ENCODE results near the gene LRFN2. TPM values are rescaled to one million over a fixed set of nuclear protein-coding genes. Genes with fewer than 3 reads are reported as not detected.
A peak's percentile ranks its signal among the peaks of the same experiment; 100 is the strongest.

LRFN2 gene
- total and polyA plus RNA-seq, 4 donors: 0.01 to 0.06 TPM; not detected in 2

DNA sequence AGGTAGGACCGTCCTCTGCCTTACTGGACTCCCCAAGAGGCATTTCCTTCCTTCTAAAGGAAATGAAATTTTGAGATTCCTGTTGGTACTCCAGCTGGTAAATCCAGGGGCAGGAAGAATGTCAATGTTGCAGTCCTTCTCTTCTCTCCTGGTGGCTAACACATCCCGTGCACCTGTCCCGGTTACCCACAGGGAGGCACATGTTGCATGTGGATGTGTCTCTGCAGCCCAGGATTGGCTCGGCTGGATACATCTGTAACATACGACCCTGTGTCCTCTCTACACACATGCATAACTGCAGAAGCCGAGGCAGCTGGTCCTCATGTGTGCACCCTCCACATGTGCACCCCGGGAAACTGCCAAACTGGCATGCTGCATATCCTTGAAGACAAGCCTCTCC lies 1.3 kb upstream of the LRFN2 start:
- H3K9me3 ChIP-seq (ENCODE audit: control insufficient read depth in 4 of 4, insufficient read depth in 3 of 4, low read length in 3 of 4): peaks cover 0 to 3% (median 0%) of the 10 kb centered on the region in 4 donors
- H3K36me3 ChIP-seq (ENCODE audit: control insufficient read depth in 4 of 4, insufficient read depth in 4 of 4, low read length in 4 of 4): no peaks in the 10 kb centered on the region
- peaks cover 6 to 46% (median 37%) of the 10 kb centered on the region in 3 donors for H3K27me3 ChIP-seq (ENCODE audit: control insufficient read depth in 3 of 3, insufficient read depth in 3 of 3, low read length in 2 of 3)
- no peak overlapping the region for H3K4me3 ChIP-seq
- peaks cover 0 to 10% (median 5%) of the 10 kb centered on the region in 5 donors for H3K4me1 ChIP-seq (ENCODE audit: control insufficient read depth in 5 of 5, insufficient read depth in 5 of 5, low read length in 5 of 5)
- 59 to 65% methylated on average over 7 of the region's 7 CpGs for WGBS, 2 donors
- DNase-seq: no peak
- no peak for ATAC-seq (ENCODE audit: insufficient read depth, low FRiP score)
- H3K27ac ChIP-seq (ENCODE audit: low read depth in 1 of 2, low read length in 1 of 2): no peak overlapping the region
- TF ChIP-seq, protein P1, sequence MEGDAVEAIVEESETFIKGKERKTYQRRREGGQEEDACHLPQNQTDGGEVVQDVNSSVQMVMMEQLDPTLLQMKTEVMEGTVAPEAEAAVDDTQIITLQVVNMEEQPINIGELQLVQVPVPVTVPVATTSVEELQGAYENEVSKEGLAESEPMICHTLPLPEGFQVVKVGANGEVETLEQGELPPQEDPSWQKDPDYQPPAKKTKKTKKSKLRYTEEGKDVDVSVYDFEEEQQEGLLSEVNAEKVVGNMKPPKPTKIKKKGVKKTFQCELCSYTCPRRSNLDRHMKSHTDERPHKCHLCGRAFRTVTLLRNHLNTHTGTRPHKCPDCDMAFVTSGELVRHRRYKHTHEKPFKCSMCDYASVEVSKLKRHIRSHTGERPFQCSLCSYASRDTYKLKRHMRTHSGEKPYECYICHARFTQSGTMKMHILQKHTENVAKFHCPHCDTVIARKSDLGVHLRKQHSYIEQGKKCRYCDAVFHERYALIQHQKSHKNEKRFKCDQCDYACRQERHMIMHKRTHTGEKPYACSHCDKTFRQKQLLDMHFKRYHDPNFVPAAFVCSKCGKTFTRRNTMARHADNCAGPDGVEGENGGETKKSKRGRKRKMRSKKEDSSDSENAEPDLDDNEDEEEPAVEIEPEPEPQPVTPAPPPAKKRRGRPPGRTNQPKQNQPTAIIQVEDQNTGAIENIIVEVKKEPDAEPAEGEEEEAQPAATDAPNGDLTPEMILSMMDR (IDR thresholded peaks at IDR 0.05; ENCODE audit: control extremely low read depth, extremely low read depth): no peak
- no peak overlapping the region for H3K9ac ChIP-seq (ENCODE audit: insufficient read depth in 1 of 2, low read length in 2 of 2)

GRCh38 chr6:40588070-40588384 lies 863 bp upstream of the LRFN2 start:
- peaks cover 0 to 3% (median 0%) of the 10 kb centered on the region in 4 donors for H3K9me3 ChIP-seq (ENCODE audit: control insufficient read depth in 4 of 4, insufficient read depth in 3 of 4, low read length in 3 of 4)
- H3K4me1 ChIP-seq (ENCODE audit: control insufficient read depth in 5 of 5, insufficient read depth in 5 of 5, low read length in 5 of 5): peaks cover 0 to 10% (median 5%) of the 10 kb centered on the region in 5 donors
- H3K9ac ChIP-seq (ENCODE audit: insufficient read depth in 1 of 2, low read length in 2 of 2): no peak overlapping the region
- H3K27ac ChIP-seq (ENCODE audit: low read depth in 1 of 2, low read length in 1 of 2): no peak overlapping the region
- no peak for ATAC-seq (ENCODE audit: insufficient read depth, low FRiP score)
- H3K36me3 ChIP-seq (ENCODE audit: control insufficient read depth in 4 of 4, insufficient read depth in 4 of 4, low read length in 4 of 4): no peaks in the 10 kb centered on the region
- H3K4me3 ChIP-seq: no peak overlapping the region
- H3K27me3 ChIP-seq (ENCODE audit: control insufficient read depth in 3 of 3, insufficient read depth in 3 of 3, low read length in 2 of 3): peaks cover 6 to 46% (median 36%) of the 10 kb centered on the region in 3 donors
- no peak for DNase-seq
- TF ChIP-seq, protein P1 (IDR thresholded peaks at IDR 0.05; ENCODE audit: control extremely low read depth, extremely low read depth): no peak
- WGBS, 2 donors: 15 to 17% methylated on average over 11 of the region's 11 CpGs

DNA sequence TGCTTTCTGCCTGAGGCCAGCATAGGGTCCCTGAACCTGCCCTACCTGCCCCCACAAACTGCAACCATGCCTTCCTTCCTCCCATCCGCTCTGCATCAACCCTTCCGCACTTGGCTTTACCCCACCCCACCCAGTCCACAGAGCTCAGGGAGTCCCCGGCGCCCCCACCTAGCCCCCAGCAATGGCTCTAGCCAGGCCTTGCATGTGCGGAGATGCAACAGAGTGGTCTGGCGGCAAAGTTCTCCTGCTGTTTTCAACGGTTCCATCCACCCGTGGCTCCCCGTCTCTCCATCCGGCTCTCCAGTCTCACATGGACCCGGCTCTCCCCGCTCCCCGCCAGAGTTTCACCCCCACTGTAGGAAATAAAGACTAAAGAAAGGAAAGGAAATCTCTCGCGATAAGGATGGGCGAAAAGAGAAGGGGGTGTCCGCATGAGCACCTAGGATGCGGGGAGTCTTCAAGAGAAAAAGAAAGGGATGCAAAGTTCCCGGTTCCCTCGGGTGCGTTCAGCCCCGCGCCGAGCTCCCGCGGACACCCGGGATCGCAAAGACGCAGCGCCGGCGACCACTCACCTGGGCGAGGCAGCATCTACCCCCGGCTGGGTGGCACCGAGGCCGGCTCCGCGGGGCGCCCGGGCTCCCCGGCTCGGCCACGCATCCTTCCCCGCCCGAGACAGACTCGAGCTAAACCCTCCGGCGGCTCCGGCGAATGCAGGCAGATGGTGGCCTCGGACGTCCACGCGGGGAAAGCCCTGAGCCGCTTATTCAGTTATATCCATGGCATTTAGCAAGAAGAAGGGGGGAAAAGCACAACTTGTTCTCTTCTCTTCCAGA lies 579 bp downstream of the LRFN2 start:
- peaks cover 0 to 10% (median 5%) of the 10 kb centered on the region in 5 donors for H3K4me1 ChIP-seq (ENCODE audit: control insufficient read depth in 5 of 5, insufficient read depth in 5 of 5, low read length in 5 of 5)
- WGBS, 2 donors: 4 to 5% methylated on average over 54 to 55 of the region's 55 CpGs
- ATAC-seq (ENCODE audit: insufficient read depth, low FRiP score) (no peak), DNase-seq (peak in 1 of 3 donors; percentile 9)
- no peaks in the 10 kb centered on the region for H3K36me3 ChIP-seq (ENCODE audit: control insufficient read depth in 4 of 4, insufficient read depth in 4 of 4, low read length in 4 of 4)
- TF ChIP-seq, protein P1 (IDR thresholded peaks at IDR 0.05; ENCODE audit: control extremely low read depth, extremely low read depth): no peak
- H3K4me3 ChIP-seq: no peak overlapping the region
- H3K9me3 ChIP-seq (ENCODE audit: control insufficient read depth in 4 of 4, insufficient read depth in 3 of 4, low read length in 3 of 4): peaks cover 0 to 3% (median 0%) of the 10 kb centered on the region in 4 donors
- H3K9ac ChIP-seq (ENCODE audit: insufficient read depth in 1 of 2, low read length in 2 of 2): no peak overlapping the region
- peaks cover 6 to 46% (median 36%) of the 10 kb centered on the region in 3 donors for H3K27me3 ChIP-seq (ENCODE audit: control insufficient read depth in 3 of 3, insufficient read depth in 3 of 3, low read length in 2 of 3)
- no peak overlapping the region for H3K27ac ChIP-seq (ENCODE audit: low read depth in 1 of 2, low read length in 1 of 2)

All from lung (tissue), 12 donors.